IMR-90 (cell line): ENCODE measurements around the gene SEC16A. TPM values are rescaled to one million over a fixed set of nuclear protein-coding genes. Genes with fewer than 3 reads are reported as not detected.

ENCODE experiments used
- ATAC-seq: fragments of 200-7000 bp; cut with Tn5 transposase; 2 replicates; pipeline ENCODE4 v1.9.1; 2020; ENCODE audit warnings: low read depth, mild to moderate bottlenecking, moderate library complexity
- BruUV-seq: library from RNA; stranded (reverse); fragments of 400-500 nt; replicated peaks from 2 replicates; lab custom pipeline; 2021; lab: Mats Ljungman, UMichigan
- CTCF ChIA-PET: fragments of 300-600 bp; formaldehyde crosslinking; extraction: SDS; loops from one replicate; lab custom pipeline; 2021; ENCODE audit warnings: antibody characterized with exemption; lab: Yijun Ruan, JAX
- POLR2A ChIA-PET: fragments of 300-600 bp; sonication (Branson Sonifier 250); formaldehyde crosslinking; loops from one replicate; lab custom pipeline; 2022; ENCODE audit warnings: antibody characterized with exemption; ENCODE audit not compliant: unreplicated experiment; lab: Charles Lee
- DNase-seq: peaks from one replicate; pipeline ENCODE4 v3.0.0; 2013
- H2AFZ ChIP-seq: replicated peaks from 2 replicates; pipeline ENCODE3; 2013; ENCODE audit warnings: low read length, mild to moderate bottlenecking; ENCODE audit not compliant: poor library complexity
- H2AK5ac ChIP-seq: 2 replicates; pipeline ENCODE4 v1.6.1; 2013; ENCODE audit warnings: low read depth, low read length, inconsistent platforms
- H2AK9ac ChIP-seq: replicated peaks from 2 replicates; pipeline ENCODE3; 2013; ENCODE audit warnings: mild to moderate bottlenecking, low read depth, low read length, moderate library complexity; ENCODE audit not compliant: poor library complexity
- H2BK120ac ChIP-seq: 2 replicates; pipeline ENCODE4 v1.6.1; 2013; ENCODE audit warnings: low read depth, low read length, inconsistent platforms
- H2BK15ac ChIP-seq: 3 replicates; pipeline ENCODE4 v1.6.1; 2013; ENCODE audit warnings: low read depth, low read length, inconsistent platforms
- H2BK20ac ChIP-seq: 2 replicates; pipeline ENCODE4 v1.6.1; 2013; ENCODE audit warnings: low read depth, mild to moderate bottlenecking, inconsistent platforms, low read length, moderate library complexity
- H2BK5ac ChIP-seq: 2 replicates; pipeline ENCODE4 v1.6.1; 2013; ENCODE audit warnings: mild to moderate bottlenecking, low read depth, low read length, inconsistent platforms; ENCODE audit not compliant: poor library complexity, severe bottlenecking
- H3K14ac ChIP-seq: replicated peaks from 2 replicates; pipeline ENCODE4 v1.6.1; 2013; ENCODE audit warnings: low read depth, low read length, inconsistent platforms
- H3K18ac ChIP-seq: 2 replicates; pipeline ENCODE4 v1.6.1; 2013; ENCODE audit warnings: low read depth, low read length, control low read depth
- H3K23ac ChIP-seq: 2 replicates; pipeline ENCODE4 v1.6.1; 2013; ENCODE audit warnings: low read depth, low read length, inconsistent platforms
- H3K27ac ChIP-seq: 2 replicates; pipeline ENCODE4 v1.5.1; 2013; ENCODE audit warnings: mild to moderate bottlenecking, control low read depth, low read length; ENCODE audit not compliant: insufficient read depth
- H3K27me3 ChIP-seq: 2 replicates; pipeline ENCODE4 v1.6.1; 2013; ENCODE audit warnings: low read length; ENCODE audit not compliant: control insufficient read depth, insufficient read depth
- H3K36me3 ChIP-seq: 2 replicates; pipeline ENCODE4 v1.6.1; 2013; ENCODE audit warnings: low read length, mixed read lengths; ENCODE audit not compliant: control insufficient read depth, insufficient read depth
- H3K4ac ChIP-seq: 2 replicates; pipeline ENCODE4 v1.6.1; 2013; ENCODE audit warnings: low read depth, low read length, inconsistent platforms
- H3K4me1 ChIP-seq: 2 replicates; pipeline ENCODE4 v1.6.1; 2013; ENCODE audit warnings: low read length, mixed read lengths; ENCODE audit not compliant: control insufficient read depth, insufficient read depth
- H3K4me2 ChIP-seq: 2 replicates; pipeline ENCODE4 v1.6.1; 2013; ENCODE audit warnings: low read depth, mild to moderate bottlenecking, control low read depth, low read length, moderate library complexity
- H3K4me3 ChIP-seq: 2 replicates; pipeline ENCODE4 v1.5.1; 2013; ENCODE audit warnings: low read depth, mild to moderate bottlenecking, control low read depth, low read length, moderate library complexity; ENCODE audit not compliant: insufficient read depth
- H3K56ac ChIP-seq: 2 replicates; pipeline ENCODE4 v1.6.1; 2013; ENCODE audit warnings: low read length, inconsistent platforms; ENCODE audit not compliant: insufficient read depth; ENCODE audit errors: extremely low read depth
- H3K79me1 ChIP-seq, 2 experiments: 2 replicates each; pipeline ENCODE4 v1.6.1; 2013; ENCODE audit warnings: low read length in 2 of 2, inconsistent platforms in 1 of 2, low read depth in 1 of 2
- H3K9ac ChIP-seq: 2 replicates; pipeline ENCODE4 v1.6.1; 2013; ENCODE audit warnings: low read depth, low read length, control low read depth
- H3K9me1 ChIP-seq: 2 replicates; pipeline ENCODE4 v1.6.1; 2013; ENCODE audit warnings: low read length, inconsistent platforms; ENCODE audit not compliant: insufficient read depth
- H3K9me3 ChIP-seq: 2 replicates; pipeline ENCODE4 v1.6.1; 2013; ENCODE audit warnings: low read length; ENCODE audit not compliant: control insufficient read depth, insufficient read depth
- H4K20me1 ChIP-seq: 2 replicates; pipeline ENCODE4 v1.6.1; 2013; ENCODE audit warnings: low read length, inconsistent platforms; ENCODE audit not compliant: insufficient read depth
- H4K5ac ChIP-seq: 2 replicates; pipeline ENCODE4 v1.6.1; 2013; ENCODE audit warnings: mild to moderate bottlenecking, low read depth, low read length, control low read depth
- H4K8ac ChIP-seq, 2 experiments: 2 replicates each; pipeline ENCODE4 v1.6.1; 2013; ENCODE audit warnings: low read depth in 2 of 2, low read length in 2 of 2, control low read depth in 1 of 2, inconsistent platforms in 1 of 2
- H4K91ac ChIP-seq: 2 replicates; pipeline ENCODE4 v1.6.1; 2013; ENCODE audit warnings: low read depth, low read length, inconsistent platforms; ENCODE audit not compliant: insufficient read depth
- CEBPB ChIP-seq: IDR thresholded peaks from 2 replicates; pipeline ENCODE4 v1.6.1; 2012; ENCODE audit warnings: low read depth, low read length, improper control_type of control experiment
- CTCF ChIP-seq: conservative IDR thresholded peaks from 2 replicates; pipeline ENCODE4 v1.5.1; 2012; ENCODE audit warnings: mild to moderate bottlenecking, low read depth, low read length, improper control_type of control experiment
- ELK1 ChIP-seq: fragments of 150-350 bp; IDR thresholded peaks from 2 replicates; pipeline ENCODE4 v1.6.1; 2016; ENCODE audit warnings: low read depth, mild to moderate bottlenecking, low read length, moderate library complexity, borderline replicate concordance
- FOS ChIP-seq: fragments of 150-350 bp; IDR thresholded peaks from 2 replicates; pipeline ENCODE4 v1.6.1; 2016; ENCODE audit warnings: low read depth, low read length
- MAZ ChIP-seq: IDR thresholded peaks from 2 replicates; pipeline ENCODE4 v1.6.1; 2012; ENCODE audit warnings: low read depth, mild to moderate bottlenecking, low read length, improper control_type of control experiment, moderate library complexity, borderline replicate concordance
- MXI1 ChIP-seq: IDR thresholded peaks from 2 replicates; pipeline ENCODE4 v1.6.1; 2012; ENCODE audit warnings: low read depth, mild to moderate bottlenecking, low read length, moderate library complexity, borderline replicate concordance
- WGBS, 2 experiments: methylation state at CpG; one replicate each; pipeline versions ENCODE4 v1.1.5 to v1.1.7; 2013; ENCODE audit warnings: missing lambda C conversion rate in 2 of 2; ENCODE audit not compliant: insufficient read length in 1 of 2; ENCODE audit errors: extremely low coverage in 2 of 2; 5-methylcytosine and 5-hydroxymethylcytosine counted together
- dilution Hi-C: fragments of 300-500 bp; cut with HindIII; formaldehyde crosslinking; loops from one replicate; pipeline ENCODE4 v1.14.3; 2018; ENCODE audit warnings: low sequenced_read_pairs; ENCODE audit not compliant: unreplicated experiment
- in situ Hi-C: fragments of 300-500 bp; cut with MboI; formaldehyde crosslinking; loops from 3 replicates; pipeline ENCODE4 v1.14.3; 2019; ENCODE audit warnings: low sequenced_read_pairs, inconsistent platforms, mixed read lengths
- intact Hi-C: fragments of 100-400 bp; cut with micrococcal nuclease; formaldehyde crosslinking; loops from 2 replicates; pipeline ENCODE4 v1.10.0; 2022
- polyA plus RNA-seq, 3 experiments: library from polyadenylated mRNA; depleted of rRNA; stranded (reverse); fragments of >200 nt; gene quantifications; 2 replicates each; pipeline ENCODE4 v1.2.3, GENCODE V29; 2012; ENCODE audit warnings: low replicate concordance in 1 of 3
- total RNA-seq: library from RNA; depleted of rRNA; stranded (reverse); fragments of >200 nt; gene quantifications from 2 replicates; pipeline ENCODE4 v1.2.3, GENCODE V29; 2012

Gene SEC16A
- total and polyA plus RNA-seq, 2 of the 4 experiments (the other 2 are of a cell fraction) = 12.2 to 48.1 TPM

- H2BK15ac ChIP-seq = no peak overlapping the region
- CTCF ChIA-PET = interaction anchor here (0.6 kb wide), 1 partner anchor 22 kb away, joined by 7 read pairs; no protein-coding TSS in a partner anchor
- no peak overlapping the region for H4K8ac ChIP-seq
- H2BK20ac ChIP-seq = no peak overlapping the region
- H3K9ac ChIP-seq = no peak overlapping the region
- H2BK5ac ChIP-seq = no peak overlapping the region
- H3K4me3 ChIP-seq = no peak overlapping the region
- peaks cover 9% of the 10 kb centered on the region for H3K4me1 ChIP-seq
- no peak overlapping the region for H4K91ac ChIP-seq
- intact Hi-C loops (no loop called here), dilution Hi-C loops (no loop called here), in situ Hi-C loops (no loop called here)
- no peak overlapping the region for H2AK5ac ChIP-seq
- no peaks in the 10 kb centered on the region for H3K9me1 ChIP-seq
- BruUV-seq = no TSS peak
- no peak overlapping the region for H3K4me2 ChIP-seq
- no CpG with 5 or more reads among the region's 6 CpGs for WGBS, 2 experiments
- H3K36me3 ChIP-seq = peaks cover 52% of the 10 kb centered on the region
- no peak overlapping the region for H3K4ac ChIP-seq
- no peaks in the 10 kb centered on the region for H3K27me3 ChIP-seq
- H3K56ac ChIP-seq = no peak overlapping the region
- no peak overlapping the region for H4K5ac ChIP-seq
- H3K23ac ChIP-seq = no peak overlapping the region
- H3K9me3 ChIP-seq = no peaks in the 10 kb centered on the region
- DNase-seq (no peak), ATAC-seq (no peak)
- peaks cover 20 to 35% of the 10 kb centered on the region in 2 experiments for H3K79me1 ChIP-seq
- no peak overlapping the region for H2AK9ac ChIP-seq
- no peak overlapping the region for H3K18ac ChIP-seq
- peaks cover 16% of the 10 kb centered on the region for H4K20me1 ChIP-seq
- no peak overlapping the region for H2AFZ ChIP-seq
- POLR2A ChIA-PET = no interaction called here
- H3K14ac ChIP-seq = no peak overlapping the region
- H2BK120ac ChIP-seq = no peak overlapping the region
- H3K27ac ChIP-seq = no peak overlapping the region
- no peak for TF ChIP-seq MAZ
- no peak for TF ChIP-seq CTCF
- TF ChIP-seq FOS = no peak
- no peak for TF ChIP-seq CEBPB
- TF ChIP-seq ELK1 = no peak
- no peak for TF ChIP-seq MXI1
Observed at GRCh38 chr9:136397643-136398042, 85.2 kb downstream of the SEC16A start.
